ENCODE data around the gene SAYSD1. TPM values are rescaled to one million over a fixed set of nuclear protein-coding genes. Genes with fewer than 3 reads are reported as not detected.

The SAYSD1 gene
- polyA plus RNA-seq, 10 donors: 9.8 to 15.7 (median 12.1) TPM

GRCh38 chr6:39080246-39080875 lies 34.6 kb downstream of the SAYSD1 start:
- no peak for DNase-seq

- no peak for DNase-seq
Observed at GRCh38 chr6:39079197-39080125, 35.5 kb downstream of the SAYSD1 start.

- DNase-seq: no peak
Observed at GRCh38 chr6:39078695-39079094, 36.3 kb downstream of the SAYSD1 start.

GRCh38 chr6:39077882-39078594 lies 36.9 kb downstream of the SAYSD1 start:
- no peak for DNase-seq

GRCh38 chr6:39076623-39077535 lies 38.1 kb downstream of the SAYSD1 start:
- no peak for DNase-seq

GRCh38 chr6:39075807-39076622 lies 39.0 kb downstream of the SAYSD1 start:
- DNase-seq: no peak

GRCh38 chr6:39075010-39075686 lies 39.8 kb downstream of the SAYSD1 start:
- no peak for DNase-seq

- DNase-seq: no peak
Observed at GRCh38 chr6:39074486-39074885, 40.5 kb downstream of the SAYSD1 start.

GRCh38 chr6:39073471-39074355 lies 41.3 kb downstream of the SAYSD1 start:
- no peak for DNase-seq

- DNase-seq: no peak
Observed at GRCh38 chr6:39072830-39073229, 42.2 kb downstream of the SAYSD1 start.

- no peak for DNase-seq
Observed at GRCh38 chr6:39068391-39068790, 46.6 kb downstream of the SAYSD1 start.

GRCh38 chr6:39065561-39065960 lies 49.4 kb downstream of the SAYSD1 start:
- DNase-seq: no peak

GRCh38 chr6:39063526-39063925 lies 51.5 kb downstream of the SAYSD1 start:
- DNase-seq: no peak

GRCh38 chr6:39062014-39062740 lies 52.8 kb downstream of the SAYSD1 start:
- no peak for DNase-seq

GRCh38 chr6:39061588-39061987 lies 53.4 kb downstream of the SAYSD1 start:
- no peak for DNase-seq

GRCh38 chr6:39061182-39061581 lies 53.8 kb downstream of the SAYSD1 start:
- DNase-seq: no peak

- no peak for DNase-seq
Observed at GRCh38 chr6:39060467-39061160, 54.4 kb downstream of the SAYSD1 start.

Measured in muscle of back (tissue), 11 donors.